GM23338 (cell line): ENCODE results near the gene CTF1.

Experiments
- CREB1 ChIP-seq: fragments of 250-450 bp; sonication (Bioruptor Pico); IDR thresholded peaks from 2 replicates; pipeline ENCODE4 v1.5.0; 2020; ENCODE audit warnings: low read depth, mild to moderate bottlenecking, moderate library complexity
- EZH2 ChIP-seq: fragments of 200-600 bp; sonication (generic); IDR thresholded peaks from one replicate; pipeline ENCODE4 v1.8.0; 2017; ENCODE audit warnings: antibody characterized with exemption, mild to moderate bottlenecking, low read depth; ENCODE audit not compliant: unreplicated experiment
- EZH2phosphoT487 ChIP-seq: fragments of 200-600 bp; sonication (generic); IDR thresholded peaks from one replicate; pipeline ENCODE4 v1.8.1; 2018; ENCODE audit warnings: antibody characterized with exemption; ENCODE audit not compliant: unreplicated experiment
- JUNB ChIP-seq: IDR thresholded peaks from one replicate; pipeline ENCODE4 v1.6.1; 2016; ENCODE audit warnings: antibody characterized with exemption; ENCODE audit not compliant: unreplicated experiment
- NANOG ChIP-seq: IDR thresholded peaks from 2 replicates; pipeline ENCODE4 v1.6.1; 2016; ENCODE audit warnings: antibody characterized with exemption, borderline replicate concordance
- POLR2AphosphoS5 ChIP-seq: IDR thresholded peaks from 2 replicates; pipeline ENCODE4 v1.6.1; 2016; ENCODE audit warnings: antibody characterized with exemption, low read depth
- STAT1 ChIP-seq: IDR thresholded peaks from one replicate; pipeline ENCODE4 v1.6.1; 2016; ENCODE audit warnings: antibody characterized with exemption; ENCODE audit not compliant: unreplicated experiment
- ZNF114 ChIP-seq: fragments of 250-450 bp; sonication (Bioruptor Pico); IDR thresholded peaks from 2 replicates; pipeline ENCODE4 v1.5.0; 2020; ENCODE audit warnings: mild to moderate bottlenecking, moderate library complexity
- TF ChIP-seq, protein P1 (sequence below), 2 experiments: fragments of 200-600 bp in 1 of 2; sonication (generic) in 1 of 2; conservative IDR thresholded peaks; 2 replicates each; pipeline versions ENCODE4 v1.5.1 to v1.6.1; 2016 to 2017; ENCODE audit warnings: antibody characterized with exemption in 2 of 2, low read depth in 2 of 2, mild to moderate bottlenecking in 2 of 2, moderate library complexity in 1 of 2
- TF ChIP-seq, protein P2 (sequence below): IDR thresholded peaks from one replicate; pipeline ENCODE4 v1.6.1; 2018; ENCODE audit warnings: antibody characterized with exemption; ENCODE audit not compliant: unreplicated experiment
- TF ChIP-seq, protein P3 (sequence below): IDR thresholded peaks from 2 replicates; pipeline ENCODE4 v1.6.1; 2016; ENCODE audit warnings: antibody characterized with exemption

DNA sequence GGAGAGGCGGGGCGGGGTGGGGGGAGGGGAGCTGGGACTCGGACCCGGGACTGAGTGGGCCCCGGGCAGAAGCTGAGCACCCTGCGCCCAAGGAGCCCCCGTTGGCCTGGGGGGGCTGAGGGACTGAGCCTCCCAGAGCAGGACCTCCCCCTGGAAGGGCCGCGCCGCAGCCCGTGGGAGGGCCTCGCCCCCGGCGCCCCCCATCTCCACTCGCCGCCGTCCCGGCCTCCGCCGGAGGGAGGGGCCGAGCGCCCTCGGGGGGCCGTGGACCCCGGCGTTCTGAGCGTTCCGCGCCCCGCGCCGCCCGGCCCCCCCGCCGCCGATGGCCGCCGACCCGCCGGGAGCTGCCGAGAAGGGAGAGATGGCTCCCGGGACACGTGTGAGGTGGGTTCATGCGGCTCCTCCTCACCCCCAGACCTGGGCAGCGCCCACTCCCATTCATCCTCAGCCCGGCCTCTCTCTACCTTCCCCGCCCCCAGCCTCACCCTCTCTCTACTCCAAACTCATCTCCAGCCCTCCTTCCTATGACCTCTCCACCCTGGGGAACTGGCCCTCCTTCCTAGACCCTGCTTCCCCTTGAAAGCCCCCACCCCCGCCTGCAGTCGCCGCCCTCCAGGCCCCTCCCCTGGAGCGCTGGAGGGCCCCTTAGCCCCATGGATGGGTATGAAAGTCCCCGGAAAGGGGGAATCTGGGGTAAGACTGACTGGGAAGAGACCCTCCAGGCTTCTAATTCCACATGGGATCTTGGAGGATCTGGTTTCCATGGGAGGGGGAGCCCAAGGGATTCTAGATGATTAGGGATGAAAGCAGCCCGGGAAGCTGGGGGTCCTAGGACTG lies 27.9 kb downstream of the CTF1 start:
- TF ChIP-seq, protein P1, sequence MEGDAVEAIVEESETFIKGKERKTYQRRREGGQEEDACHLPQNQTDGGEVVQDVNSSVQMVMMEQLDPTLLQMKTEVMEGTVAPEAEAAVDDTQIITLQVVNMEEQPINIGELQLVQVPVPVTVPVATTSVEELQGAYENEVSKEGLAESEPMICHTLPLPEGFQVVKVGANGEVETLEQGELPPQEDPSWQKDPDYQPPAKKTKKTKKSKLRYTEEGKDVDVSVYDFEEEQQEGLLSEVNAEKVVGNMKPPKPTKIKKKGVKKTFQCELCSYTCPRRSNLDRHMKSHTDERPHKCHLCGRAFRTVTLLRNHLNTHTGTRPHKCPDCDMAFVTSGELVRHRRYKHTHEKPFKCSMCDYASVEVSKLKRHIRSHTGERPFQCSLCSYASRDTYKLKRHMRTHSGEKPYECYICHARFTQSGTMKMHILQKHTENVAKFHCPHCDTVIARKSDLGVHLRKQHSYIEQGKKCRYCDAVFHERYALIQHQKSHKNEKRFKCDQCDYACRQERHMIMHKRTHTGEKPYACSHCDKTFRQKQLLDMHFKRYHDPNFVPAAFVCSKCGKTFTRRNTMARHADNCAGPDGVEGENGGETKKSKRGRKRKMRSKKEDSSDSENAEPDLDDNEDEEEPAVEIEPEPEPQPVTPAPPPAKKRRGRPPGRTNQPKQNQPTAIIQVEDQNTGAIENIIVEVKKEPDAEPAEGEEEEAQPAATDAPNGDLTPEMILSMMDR (conservative IDR thresholded peaks at IDR 0.05; ENCODE audit: low read depth in 2 of 2), result no peak
- TF ChIP-seq EZH2, result no peak
- TF ChIP-seq NANOG, result no peak
- TF ChIP-seq POLR2AphosphoS5, result peak; percentile 60; the same call in 1 of the 2 replicates
- no peak for TF ChIP-seq ZNF114
- TF ChIP-seq, protein P2, sequence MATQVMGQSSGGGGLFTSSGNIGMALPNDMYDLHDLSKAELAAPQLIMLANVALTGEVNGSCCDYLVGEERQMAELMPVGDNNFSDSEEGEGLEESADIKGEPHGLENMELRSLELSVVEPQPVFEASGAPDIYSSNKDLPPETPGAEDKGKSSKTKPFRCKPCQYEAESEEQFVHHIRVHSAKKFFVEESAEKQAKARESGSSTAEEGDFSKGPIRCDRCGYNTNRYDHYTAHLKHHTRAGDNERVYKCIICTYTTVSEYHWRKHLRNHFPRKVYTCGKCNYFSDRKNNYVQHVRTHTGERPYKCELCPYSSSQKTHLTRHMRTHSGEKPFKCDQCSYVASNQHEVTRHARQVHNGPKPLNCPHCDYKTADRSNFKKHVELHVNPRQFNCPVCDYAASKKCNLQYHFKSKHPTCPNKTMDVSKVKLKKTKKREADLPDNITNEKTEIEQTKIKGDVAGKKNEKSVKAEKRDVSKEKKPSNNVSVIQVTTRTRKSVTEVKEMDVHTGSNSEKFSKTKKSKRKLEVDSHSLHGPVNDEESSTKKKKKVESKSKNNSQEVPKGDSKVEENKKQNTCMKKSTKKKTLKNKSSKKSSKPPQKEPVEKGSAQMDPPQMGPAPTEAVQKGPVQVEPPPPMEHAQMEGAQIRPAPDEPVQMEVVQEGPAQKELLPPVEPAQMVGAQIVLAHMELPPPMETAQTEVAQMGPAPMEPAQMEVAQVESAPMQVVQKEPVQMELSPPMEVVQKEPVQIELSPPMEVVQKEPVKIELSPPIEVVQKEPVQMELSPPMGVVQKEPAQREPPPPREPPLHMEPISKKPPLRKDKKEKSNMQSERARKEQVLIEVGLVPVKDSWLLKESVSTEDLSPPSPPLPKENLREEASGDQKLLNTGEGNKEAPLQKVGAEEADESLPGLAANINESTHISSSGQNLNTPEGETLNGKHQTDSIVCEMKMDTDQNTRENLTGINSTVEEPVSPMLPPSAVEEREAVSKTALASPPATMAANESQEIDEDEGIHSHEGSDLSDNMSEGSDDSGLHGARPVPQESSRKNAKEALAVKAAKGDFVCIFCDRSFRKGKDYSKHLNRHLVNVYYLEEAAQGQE, result no peak
- no peak for TF ChIP-seq JUNB
- TF ChIP-seq CREB1 (CRISPR knock-in tag), result no peak
- TF ChIP-seq EZH2phosphoT487, result no peak
- TF ChIP-seq, protein P3, sequence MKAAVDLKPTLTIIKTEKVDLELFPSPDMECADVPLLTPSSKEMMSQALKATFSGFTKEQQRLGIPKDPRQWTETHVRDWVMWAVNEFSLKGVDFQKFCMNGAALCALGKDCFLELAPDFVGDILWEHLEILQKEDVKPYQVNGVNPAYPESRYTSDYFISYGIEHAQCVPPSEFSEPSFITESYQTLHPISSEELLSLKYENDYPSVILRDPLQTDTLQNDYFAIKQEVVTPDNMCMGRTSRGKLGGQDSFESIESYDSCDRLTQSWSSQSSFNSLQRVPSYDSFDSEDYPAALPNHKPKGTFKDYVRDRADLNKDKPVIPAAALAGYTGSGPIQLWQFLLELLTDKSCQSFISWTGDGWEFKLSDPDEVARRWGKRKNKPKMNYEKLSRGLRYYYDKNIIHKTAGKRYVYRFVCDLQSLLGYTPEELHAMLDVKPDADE, result no peak
- TF ChIP-seq STAT1, result no peak
